Suprapubic skin (tissue), 4 donors: ENCODE data around the gene SGCE. TPM values are rescaled to one million over a fixed set of nuclear protein-coding genes. Genes with fewer than 3 reads are reported as not detected.
"Not testable (repeated sequence)": the region's sequence is repeated elsewhere in the genome, so short reads cannot be mapped to it uniquely, and the experiment has no call there.

Experiments
- DNase-seq, 2 donors: peaks; one replicate each; pipeline ENCODE4 v3.0.0-alpha.2; 2019; ENCODE audit warnings: low spot score in 2 of 2
- H3K27ac ChIP-seq: fragments of 200-600 bp; sonication (generic); one replicate; pipeline ENCODE4 v1.5.1; 2019
- H3K27me3 ChIP-seq: fragments of 200-600 bp; sonication (generic); one replicate; pipeline ENCODE4 v1.5.1; 2019
- H3K36me3 ChIP-seq: fragments of 200-600 bp; sonication (generic); one replicate; pipeline ENCODE4 v1.5.1; 2019
- H3K4me1 ChIP-seq: fragments of 200-600 bp; sonication (generic); one replicate; pipeline ENCODE4 v1.5.1; 2019
- H3K4me3 ChIP-seq: fragments of 200-600 bp; sonication (generic); one replicate; pipeline ENCODE4 v1.5.1; 2019; ENCODE audit warnings: mild to moderate bottlenecking
- H3K9me3 ChIP-seq: fragments of 200-600 bp; sonication (generic); one replicate; pipeline ENCODE4 v1.5.1; 2019
- EP300 ChIP-seq: sonication (generic); formaldehyde crosslinking; IDR thresholded peaks from one replicate; pipeline ENCODE4 v1.6.1; 2017; ENCODE audit warnings: antibody characterized with exemption
- POLR2A ChIP-seq, 2 donors: fragments of 450-650 bp; IDR thresholded peaks; one replicate each; pipeline ENCODE4 v1.6.1; 2017; ENCODE audit warnings: antibody characterized with exemption in 2 of 2, mild to moderate bottlenecking in 2 of 2, moderate library complexity in 2 of 2
- POLR2AphosphoS5 ChIP-seq, 3 donors: sonication (generic); formaldehyde crosslinking; IDR thresholded peaks; one replicate each; pipeline ENCODE4 v1.6.1; 2017; ENCODE audit warnings: antibody characterized with exemption in 3 of 3
- WGBS: methylation state at CpG from one replicate; pipeline ENCODE4 v1.1.5; 2018; 5-methylcytosine and 5-hydroxymethylcytosine counted together
- total RNA-seq, 4 donors: library from RNA; depleted of rRNA; stranded (reverse); fragments of >200 nt; gene quantifications; one replicate each; pipeline ENCODE4 v1.1.0, GENCODE V29; 2016
- TF ChIP-seq, protein P1 (sequence below), 2 donors: fragments of 200-600 bp in 1 of 2; fragments of 450-650 bp in 1 of 2; sonication (generic) in 1 of 2; IDR thresholded peaks; one replicate each; pipeline ENCODE4 v1.5.1; 2016 to 2019; ENCODE audit warnings: antibody characterized with exemption in 2 of 2, mild to moderate bottlenecking in 1 of 2, moderate library complexity in 1 of 2

The SGCE gene
- 10 to 100 TPM in 2 of 4 donors, 1 to 10 TPM in 2; 6.3 to 20.0 (median 13.2) TPM for total RNA-seq

DNA sequence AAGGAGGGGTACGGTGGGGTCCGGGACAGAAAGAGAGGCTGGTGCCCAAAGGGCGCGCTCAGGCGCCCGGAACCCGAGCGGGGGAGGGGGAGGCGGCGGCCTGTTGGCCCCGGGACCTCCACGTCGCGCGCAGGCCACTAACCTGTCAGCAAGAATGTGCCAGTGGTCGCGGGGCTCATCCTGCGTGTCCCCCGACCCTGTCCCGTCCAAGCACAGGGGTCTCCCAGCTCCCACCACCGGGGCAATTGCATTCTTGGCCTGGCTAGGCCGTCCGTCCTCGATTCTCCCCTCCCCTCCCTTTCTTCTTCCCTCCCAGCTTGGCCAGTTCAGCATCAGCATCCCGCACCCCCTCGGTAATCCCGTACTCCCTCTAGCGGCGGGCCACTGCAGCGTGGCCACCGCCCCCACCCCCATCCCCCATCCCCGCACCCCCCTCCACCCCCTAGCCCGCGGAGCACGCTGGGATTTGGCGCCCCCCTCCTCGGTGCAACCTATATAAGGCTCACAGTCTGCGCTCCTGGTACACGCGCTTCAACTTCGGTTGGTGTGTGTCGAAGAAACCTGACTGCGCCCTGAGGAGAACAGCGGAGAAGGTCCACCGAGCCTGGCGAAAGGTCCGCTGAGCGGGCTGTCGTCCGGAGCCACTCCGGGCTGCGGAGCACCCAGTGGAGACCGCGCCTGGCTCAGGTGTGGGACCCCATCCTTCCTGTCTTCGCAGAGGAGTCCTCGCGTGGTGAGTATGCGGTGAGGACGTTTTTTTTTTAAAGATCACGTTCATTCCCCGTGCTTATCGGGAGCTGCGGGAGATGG is at the start of gene SGCE:
Gene SGCE, minus strand, starts transcription at position 286 of the 810 bp plus-strand sequence. Its CDS starts 35 bp downstream, at position 251.
- WGBS, result 18% methylated on average over 60 of the region's 63 CpGs
- peak within 1 kb of the TSS; percentile 55 for H3K4me3 ChIP-seq
- TF ChIP-seq, protein P1, sequence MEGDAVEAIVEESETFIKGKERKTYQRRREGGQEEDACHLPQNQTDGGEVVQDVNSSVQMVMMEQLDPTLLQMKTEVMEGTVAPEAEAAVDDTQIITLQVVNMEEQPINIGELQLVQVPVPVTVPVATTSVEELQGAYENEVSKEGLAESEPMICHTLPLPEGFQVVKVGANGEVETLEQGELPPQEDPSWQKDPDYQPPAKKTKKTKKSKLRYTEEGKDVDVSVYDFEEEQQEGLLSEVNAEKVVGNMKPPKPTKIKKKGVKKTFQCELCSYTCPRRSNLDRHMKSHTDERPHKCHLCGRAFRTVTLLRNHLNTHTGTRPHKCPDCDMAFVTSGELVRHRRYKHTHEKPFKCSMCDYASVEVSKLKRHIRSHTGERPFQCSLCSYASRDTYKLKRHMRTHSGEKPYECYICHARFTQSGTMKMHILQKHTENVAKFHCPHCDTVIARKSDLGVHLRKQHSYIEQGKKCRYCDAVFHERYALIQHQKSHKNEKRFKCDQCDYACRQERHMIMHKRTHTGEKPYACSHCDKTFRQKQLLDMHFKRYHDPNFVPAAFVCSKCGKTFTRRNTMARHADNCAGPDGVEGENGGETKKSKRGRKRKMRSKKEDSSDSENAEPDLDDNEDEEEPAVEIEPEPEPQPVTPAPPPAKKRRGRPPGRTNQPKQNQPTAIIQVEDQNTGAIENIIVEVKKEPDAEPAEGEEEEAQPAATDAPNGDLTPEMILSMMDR (IDR thresholded peaks at IDR 0.05), result peak in 1 of 2 donors; percentile 67
- no peak for TF ChIP-seq EP300
- peaks cover 50% of the 10 kb centered on the region for H3K27me3 ChIP-seq
- peak in 1 of 2 donors; percentile 73 for DNase-seq
- H3K27ac ChIP-seq, result peak within 1 kb of the TSS; percentile 50
- H3K36me3 ChIP-seq, result no peaks in the 10 kb centered on the region
- H3K4me1 ChIP-seq, result peaks cover 30% of the 10 kb centered on the region
- H3K9me3 ChIP-seq, result no peaks in the 10 kb centered on the region

GRCh38 chr7:94705155-94706021 is 49.5 kb upstream of the SGCE start:
- WGBS, result 98% methylated on average over 14 of the region's 39 CpGs
- not testable (repeated sequence) for H3K4me3 ChIP-seq, H3K27ac ChIP-seq, H3K9me3 ChIP-seq, DNase-seq, H3K36me3 ChIP-seq, H3K4me1 ChIP-seq, H3K27me3 ChIP-seq

DNA sequence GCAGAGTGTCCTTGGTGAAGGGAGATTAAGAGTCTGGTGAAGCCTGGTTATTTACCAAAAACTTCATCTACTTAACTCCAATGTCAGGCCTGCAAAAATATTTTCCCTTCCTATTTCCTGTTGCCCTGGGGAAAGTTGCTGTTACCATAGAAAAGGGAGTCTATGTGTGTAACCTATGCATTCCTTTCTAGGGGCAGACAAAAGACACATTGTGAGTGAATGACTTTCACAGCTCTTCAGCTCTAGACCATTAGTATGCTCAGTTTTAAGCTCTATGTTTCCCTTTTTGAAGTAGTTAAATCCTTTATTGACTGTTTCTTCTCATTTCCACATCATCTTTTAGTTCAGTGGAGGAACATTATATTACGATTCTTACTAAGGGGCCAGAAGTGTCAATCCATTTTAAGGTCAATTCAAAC is 45.6 kb upstream of the SGCE start:
- no peaks in the 10 kb centered on the region for H3K9me3 ChIP-seq
- H3K4me3 ChIP-seq, result no peak overlapping the region
- no peak for DNase-seq
- no peak for TF ChIP-seq POLR2A (IDR thresholded peaks at IDR 0.05)
- TF ChIP-seq, protein P1 (IDR thresholded peaks at IDR 0.05), result no peak
- TF ChIP-seq POLR2AphosphoS5 (IDR thresholded peaks at IDR 0.05), result no peak
- no peak for TF ChIP-seq EP300
- 69% methylated on average over 1 of the region's 1 CpG for WGBS
- H3K27me3 ChIP-seq, result no peaks in the 10 kb centered on the region
- peak overlapping the region; percentile 18 for H3K27ac ChIP-seq
- H3K36me3 ChIP-seq, result no peaks in the 10 kb centered on the region
- peaks cover 9% of the 10 kb centered on the region for H3K4me1 ChIP-seq

DNA sequence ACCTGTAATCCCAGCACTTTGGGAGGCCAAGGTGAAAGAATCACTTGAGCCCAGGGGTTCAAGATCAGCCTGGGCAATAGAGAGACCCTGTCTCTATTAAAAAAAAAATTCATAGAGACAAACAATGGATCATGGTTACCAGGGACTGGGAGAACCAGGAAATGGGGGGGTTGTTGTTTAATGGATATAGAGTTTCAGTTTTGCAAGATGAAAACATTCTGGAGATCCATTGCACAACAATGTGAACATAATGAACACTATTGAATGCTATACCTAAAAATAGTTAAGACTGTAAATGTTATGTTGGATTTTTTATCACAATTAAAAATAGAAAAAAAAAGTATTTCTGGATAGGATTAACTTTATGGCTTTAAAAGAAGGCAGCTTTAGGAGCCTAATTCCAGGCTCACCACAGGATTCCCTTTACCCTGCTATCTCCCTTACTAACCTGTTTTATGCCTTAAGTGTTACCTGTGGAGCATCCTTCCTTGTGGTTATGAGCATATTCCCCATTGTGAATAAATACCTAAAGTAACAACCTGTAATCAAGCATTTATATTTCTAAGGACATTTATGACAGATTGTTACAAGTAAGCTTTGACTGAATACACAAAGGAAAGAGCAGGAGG is 45.1 kb upstream of the SGCE start:
- no peak overlapping the region for H3K4me3 ChIP-seq
- H3K4me1 ChIP-seq, result peaks cover 9% of the 10 kb centered on the region
- no peaks in the 10 kb centered on the region for H3K9me3 ChIP-seq
- no peak for DNase-seq
- no peaks in the 10 kb centered on the region for H3K27me3 ChIP-seq
- H3K36me3 ChIP-seq, result no peaks in the 10 kb centered on the region
- no peak for TF ChIP-seq EP300
- TF ChIP-seq POLR2AphosphoS5 (IDR thresholded peaks at IDR 0.05), result no peak
- no peak for TF ChIP-seq POLR2A (IDR thresholded peaks at IDR 0.05)
- TF ChIP-seq, protein P1 (IDR thresholded peaks at IDR 0.05), result no peak
- no peak overlapping the region for H3K27ac ChIP-seq

GRCh38 chr7:94698275-94698674 is 42.3 kb upstream of the SGCE start:
- Histone ChIP-seq H3K9me3 (no peaks in the 10 kb centered on the region), H3K4me3 (no peak overlapping the region), H3K4me1 (peaks cover 9% of the 10 kb centered on the region), H3K27ac (no peak overlapping the region), H3K36me3 (no peaks in the 10 kb centered on the region), H3K27me3 (no peaks in the 10 kb centered on the region)
- WGBS, result 48% methylated on average over 2 of the region's 2 CpGs
- TF ChIP-seq EP300, result no peak
- TF ChIP-seq POLR2AphosphoS5 (IDR thresholded peaks at IDR 0.05), result no peak
- TF ChIP-seq POLR2A (IDR thresholded peaks at IDR 0.05), result no peak
- TF ChIP-seq, protein P1 (IDR thresholded peaks at IDR 0.05), result no peak
- DNase-seq, result no peak
